GM12878 (cell line): ENCODE data around the gene RANBP1.

ENCODE experiments used
- CHD2 ChIP-seq: IDR thresholded peaks from 2 replicates; pipeline ENCODE4 v1.6.1; 2011; ENCODE audit warnings: low read depth, low read length, improper control_type of control experiment, borderline replicate concordance
- ETV6 ChIP-seq, 2 experiments: fragments of 450-650 bp in 1 of 2; IDR thresholded peaks in 1 of 2; conservative IDR thresholded peaks in 1 of 2; 2 replicates each; pipeline ENCODE4 v1.6.1; 2014; ENCODE audit warnings: antibody characterized with exemption in 1 of 2, borderline replicate concordance in 1 of 2, low read depth in 1 of 2, mild to moderate bottlenecking in 1 of 2, moderate library complexity in 1 of 2
- EZH2 ChIP-seq: IDR thresholded peaks from 2 replicates; pipeline ENCODE4 v1.6.1; 2012; ENCODE audit warnings: low read depth, mild to moderate bottlenecking, control low read depth, inconsistent platforms, low read length, borderline replicate concordance; ENCODE audit not compliant: control insufficient read depth
- FOXK2 ChIP-seq: fragments of 450-650 bp; IDR thresholded peaks from 2 replicates; pipeline ENCODE4 v1.6.1; 2017; ENCODE audit warnings: mild to moderate bottlenecking, moderate library complexity
- MXI1 ChIP-seq: fragments of 150-350 bp; IDR thresholded peaks from 2 replicates; pipeline ENCODE4 v1.6.1; 2011; ENCODE audit warnings: low read depth, mild to moderate bottlenecking, inconsistent platforms, low read length, improper control_type of control experiment
- POLR2AphosphoS2 ChIP-seq: IDR thresholded peaks from 2 replicates; pipeline ENCODE4 v1.6.1; 2011; ENCODE audit warnings: low read depth, mild to moderate bottlenecking, low read length, improper control_type of control experiment, moderate library complexity
- POLR2AphosphoS5 ChIP-seq: IDR thresholded peaks from 2 replicates; pipeline ENCODE4 v1.6.1; 2011; ENCODE audit warnings: mild to moderate bottlenecking, low read length, inconsistent platforms
- STAT3 ChIP-seq: IDR thresholded peaks from 2 replicates; pipeline ENCODE4 v1.6.1; 2011; ENCODE audit warnings: low read depth, low read length, improper control_type of control experiment
- ZBED1 ChIP-seq: IDR thresholded peaks from 2 replicates; pipeline ENCODE4 v1.6.1; 2016; ENCODE audit warnings: borderline replicate concordance
- TF ChIP-seq, protein P1 (sequence below), 3 experiments: IDR thresholded peaks in 2 of 3; conservative IDR thresholded peaks in 1 of 3; 2 replicates each; pipeline ENCODE4 v1.5.1; 2011; ENCODE audit warnings: low read depth in 3 of 3, low read length in 3 of 3, mild to moderate bottlenecking in 3 of 3, control low read depth in 2 of 3, moderate library complexity in 2 of 3, inconsistent platforms in 1 of 3, mixed read lengths in 1 of 3; ENCODE audit not compliant: control insufficient read depth in 2 of 3, insufficient read depth in 1 of 3; ENCODE audit errors: extremely low read depth in 1 of 3
- TF ChIP-seq, protein P2 (sequence below): fragments of 450-650 bp; formaldehyde crosslinking; IDR thresholded peaks from 2 replicates; pipeline ENCODE4 v1.5.0; 2022; ENCODE audit warnings: mild to moderate bottlenecking, missing genetic modification characterization
- TF ChIP-seq, protein P3 (sequence below): IDR thresholded peaks from 2 replicates; pipeline ENCODE4 v1.6.1; 2011; ENCODE audit warnings: mild to moderate bottlenecking, low read depth, low read length, moderate library complexity; ENCODE audit not compliant: insufficient replicate concordance

DNA sequence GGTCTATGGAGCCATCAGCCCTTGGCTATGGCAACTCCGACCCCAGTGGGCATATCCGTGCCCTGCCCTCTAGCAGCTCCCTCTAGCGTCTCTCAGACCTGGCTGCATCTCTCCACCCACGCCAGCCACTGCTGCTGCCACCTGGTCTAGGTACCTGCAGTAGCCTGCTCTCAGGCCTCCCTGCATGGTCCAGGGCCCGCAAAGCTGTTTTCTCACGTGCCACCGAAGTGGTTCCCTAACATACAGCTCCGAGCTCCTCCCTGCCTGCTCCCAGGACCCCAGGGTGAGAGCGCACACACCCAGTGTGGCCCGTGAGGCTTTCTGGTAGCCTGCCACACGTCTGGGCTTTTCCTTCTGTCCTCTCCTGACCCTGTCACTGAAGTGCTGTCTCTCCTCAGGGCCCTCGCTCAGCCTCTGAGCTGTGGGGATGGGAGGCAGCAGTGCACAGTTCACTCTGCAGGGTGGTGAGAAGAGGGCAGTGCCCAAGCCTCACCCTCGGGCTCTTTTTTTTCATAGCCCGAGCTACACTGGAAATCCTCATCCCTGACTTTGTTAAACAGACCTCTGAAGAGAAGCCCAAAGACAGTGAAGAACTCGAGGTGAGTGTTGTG, 21.6 kb upstream of the RANBP1 start:
- TF ChIP-seq POLR2AphosphoS5 (no peak), FOXK2 (no peak), EZH2 (no peak), ZBED1 (no peak), STAT3 (no peak), MXI1 (no peak), CHD2 (no peak), POLR2AphosphoS2 (no peak), ETV6 (conservative IDR thresholded peaks at IDR 0.05 in 1 of 2, IDR thresholded peaks at IDR 0.05 in 1 of 2; ENCODE audit: borderline replicate concordance in 1 of 2, low read depth in 1 of 2) (no peak)
- TF ChIP-seq, protein P1, sequence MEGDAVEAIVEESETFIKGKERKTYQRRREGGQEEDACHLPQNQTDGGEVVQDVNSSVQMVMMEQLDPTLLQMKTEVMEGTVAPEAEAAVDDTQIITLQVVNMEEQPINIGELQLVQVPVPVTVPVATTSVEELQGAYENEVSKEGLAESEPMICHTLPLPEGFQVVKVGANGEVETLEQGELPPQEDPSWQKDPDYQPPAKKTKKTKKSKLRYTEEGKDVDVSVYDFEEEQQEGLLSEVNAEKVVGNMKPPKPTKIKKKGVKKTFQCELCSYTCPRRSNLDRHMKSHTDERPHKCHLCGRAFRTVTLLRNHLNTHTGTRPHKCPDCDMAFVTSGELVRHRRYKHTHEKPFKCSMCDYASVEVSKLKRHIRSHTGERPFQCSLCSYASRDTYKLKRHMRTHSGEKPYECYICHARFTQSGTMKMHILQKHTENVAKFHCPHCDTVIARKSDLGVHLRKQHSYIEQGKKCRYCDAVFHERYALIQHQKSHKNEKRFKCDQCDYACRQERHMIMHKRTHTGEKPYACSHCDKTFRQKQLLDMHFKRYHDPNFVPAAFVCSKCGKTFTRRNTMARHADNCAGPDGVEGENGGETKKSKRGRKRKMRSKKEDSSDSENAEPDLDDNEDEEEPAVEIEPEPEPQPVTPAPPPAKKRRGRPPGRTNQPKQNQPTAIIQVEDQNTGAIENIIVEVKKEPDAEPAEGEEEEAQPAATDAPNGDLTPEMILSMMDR (IDR thresholded peaks at IDR 0.05 in 2 of 3, conservative IDR thresholded peaks at IDR 0.05 in 1 of 3; ENCODE audit: control insufficient read depth in 2 of 3, extremely low read depth in 1 of 3, insufficient read depth in 1 of 3, low read depth in 3 of 3, low read length in 3 of 3) = no peak
- TF ChIP-seq, protein P2, sequence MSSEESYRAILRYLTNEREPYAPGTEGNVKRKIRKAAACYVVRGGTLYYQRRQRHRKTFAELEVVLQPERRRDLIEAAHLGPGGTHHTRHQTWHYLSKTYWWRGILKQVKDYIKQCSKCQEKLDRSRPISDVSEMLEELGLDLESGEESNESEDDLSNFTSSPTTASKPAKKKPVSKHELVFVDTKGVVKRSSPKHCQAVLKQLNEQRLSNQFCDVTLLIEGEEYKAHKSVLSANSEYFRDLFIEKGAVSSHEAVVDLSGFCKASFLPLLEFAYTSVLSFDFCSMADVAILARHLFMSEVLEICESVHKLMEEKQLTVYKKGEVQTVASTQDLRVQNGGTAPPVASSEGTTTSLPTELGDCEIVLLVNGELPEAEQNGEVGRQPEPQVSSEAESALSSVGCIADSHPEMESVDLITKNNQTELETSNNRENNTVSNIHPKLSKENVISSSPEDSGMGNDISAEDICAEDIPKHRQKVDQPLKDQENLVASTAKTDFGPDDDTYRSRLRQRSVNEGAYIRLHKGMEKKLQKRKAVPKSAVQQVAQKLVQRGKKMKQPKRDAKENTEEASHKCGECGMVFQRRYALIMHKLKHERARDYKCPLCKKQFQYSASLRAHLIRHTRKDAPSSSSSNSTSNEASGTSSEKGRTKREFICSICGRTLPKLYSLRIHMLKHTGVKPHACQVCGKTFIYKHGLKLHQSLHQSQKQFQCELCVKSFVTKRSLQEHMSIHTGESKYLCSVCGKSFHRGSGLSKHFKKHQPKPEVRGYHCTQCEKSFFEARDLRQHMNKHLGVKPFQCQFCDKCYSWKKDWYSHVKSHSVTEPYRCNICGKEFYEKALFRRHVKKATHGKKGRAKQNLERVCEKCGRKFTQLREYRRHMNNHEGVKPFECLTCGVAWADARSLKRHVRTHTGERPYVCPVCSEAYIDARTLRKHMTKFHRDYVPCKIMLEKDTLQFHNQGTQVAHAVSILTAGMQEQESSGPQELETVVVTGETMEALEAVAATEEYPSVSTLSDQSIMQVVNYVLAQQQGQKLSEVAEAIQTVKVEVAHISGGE = no peak
- TF ChIP-seq, protein P3, sequence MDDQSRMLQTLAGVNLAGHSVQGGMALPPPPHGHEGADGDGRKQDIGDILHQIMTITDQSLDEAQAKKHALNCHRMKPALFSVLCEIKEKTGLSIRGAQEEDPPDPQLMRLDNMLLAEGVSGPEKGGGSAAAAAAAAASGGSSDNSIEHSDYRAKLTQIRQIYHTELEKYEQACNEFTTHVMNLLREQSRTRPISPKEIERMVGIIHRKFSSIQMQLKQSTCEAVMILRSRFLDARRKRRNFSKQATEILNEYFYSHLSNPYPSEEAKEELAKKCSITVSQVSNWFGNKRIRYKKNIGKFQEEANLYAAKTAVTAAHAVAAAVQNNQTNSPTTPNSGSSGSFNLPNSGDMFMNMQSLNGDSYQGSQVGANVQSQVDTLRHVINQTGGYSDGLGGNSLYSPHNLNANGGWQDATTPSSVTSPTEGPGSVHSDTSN = no peak
